HG02678 (cell line): ENCODE results near the gene TSPAN2.

Experiments
- ATAC-seq: cut with Tn5 transposase; IDR thresholded peaks from one replicate; pipeline ENCODE4 v1.9.1; 2021; ENCODE audit warnings: mild to moderate bottlenecking, moderate library complexity; ENCODE audit not compliant: unreplicated experiment

TSPAN2 gene

GRCh38 chr1:115114308-115114707, 25.0 kb upstream of the TSPAN2 start:
- ATAC-seq, result no peak

GRCh38 chr1:115113766-115114165, 24.5 kb upstream of the TSPAN2 start:
- no peak for ATAC-seq

GRCh38 chr1:115112496-115113375, 23.4 kb upstream of the TSPAN2 start:
- no peak for ATAC-seq

- ATAC-seq, result no peak
Observed at GRCh38 chr1:115107516-115108260, 18.4 kb upstream of the TSPAN2 start.

- no peak for ATAC-seq
Observed at GRCh38 chr1:115105831-115106230, 16.5 kb upstream of the TSPAN2 start.

GRCh38 chr1:115099693-115100050, 10.4 kb upstream of the TSPAN2 start:
- ATAC-seq, result no peak

- peak; percentile 95 for ATAC-seq
Observed at GRCh38 chr1:115098979-115099692, 9.8 kb upstream of the TSPAN2 start.

GRCh38 chr1:115092175-115092574, 2.9 kb upstream of the TSPAN2 start:
- ATAC-seq, result no peak

- ATAC-seq, result no peak
Observed at GRCh38 chr1:115091572-115091971, 2.3 kb upstream of the TSPAN2 start.

- ATAC-seq, result no peak
Observed at GRCh38 chr1:115090956-115091355, 1.7 kb upstream of the TSPAN2 start.

- no peak for ATAC-seq
Observed at GRCh38 chr1:115090540-115090939, 1.2 kb upstream of the TSPAN2 start.

GRCh38 chr1:115090186-115090490, 835 bp upstream of the TSPAN2 start:
- ATAC-seq, result no peak

- ATAC-seq, result no peak
Observed at GRCh38 chr1:115088871-115089419, 358 bp downstream of the TSPAN2 start.

GRCh38 chr1:115088115-115088778, 1.1 kb downstream of the TSPAN2 start:
- no peak for ATAC-seq

- no peak for ATAC-seq
Observed at GRCh38 chr1:115086176-115086830, 3.0 kb downstream of the TSPAN2 start.

GRCh38 chr1:115084902-115085511, 4.3 kb downstream of the TSPAN2 start:
- ATAC-seq, result no peak

GRCh38 chr1:115082949-115083348, 6.4 kb downstream of the TSPAN2 start:
- no peak for ATAC-seq

GRCh38 chr1:115078708-115079107, 10.6 kb downstream of the TSPAN2 start:
- ATAC-seq, result no peak

- no peak for ATAC-seq
Observed at GRCh38 chr1:115077984-115078330, 11.3 kb downstream of the TSPAN2 start.
